ENCODE measurements around the gene OSMR. TPM values are rescaled to one million over a fixed set of nuclear protein-coding genes. Genes with fewer than 3 reads are reported as not detected.

OSMR gene
- total RNA-seq, 1 donor from 2014 or later = 5.0 TPM

GRCh38 chr5:38870595-38870994 lies 24.8 kb downstream of the OSMR start:
- Mint-ChIP-seq H3K27me3 (ENCODE audit: low read depth) (no peaks in the 10 kb centered on the region), H3K36me3 (no peaks in the 10 kb centered on the region), H3K9me3 (peaks cover 9% of the 10 kb centered on the region), H3K4me3 (no peak overlapping the region), H3K4me1 (peaks cover 10% of the 10 kb centered on the region), H3K27ac (no peak overlapping the region)
- no peak for TF ChIP-seq CTCF (IDR thresholded peaks at IDR 0.05; ENCODE audit: unreplicated experiment)
- no peak for DNase-seq (ENCODE audit: low spot score in 2 of 2, unreplicated experiment in 2 of 2)

GRCh38 chr5:38871058-38871605 lies 25.3 kb downstream of the OSMR start:
- no peak for TF ChIP-seq CTCF (IDR thresholded peaks at IDR 0.05; ENCODE audit: unreplicated experiment)

GRCh38 chr5:38871790-38872551 lies 26.2 kb downstream of the OSMR start:
- no peak for DNase-seq (ENCODE audit: low spot score in 2 of 2, unreplicated experiment in 2 of 2)
- peaks cover 9% of the 10 kb centered on the region for H3K9me3 Mint-ChIP-seq
- no peak for TF ChIP-seq CTCF (IDR thresholded peaks at IDR 0.05; ENCODE audit: unreplicated experiment)
- no peak overlapping the region for H3K27ac Mint-ChIP-seq
- H3K36me3 Mint-ChIP-seq = no peaks in the 10 kb centered on the region
- no peak overlapping the region for H3K4me3 Mint-ChIP-seq
- peaks cover 10% of the 10 kb centered on the region for H3K4me1 Mint-ChIP-seq
- H3K27me3 Mint-ChIP-seq (ENCODE audit: low read depth) = no peaks in the 10 kb centered on the region

More at GRCh38 chr5:38871058-38871605, 25.3 kb downstream of the OSMR start:
- H3K4me1 Mint-ChIP-seq = peaks cover 10% of the 10 kb centered on the region
- no peaks in the 10 kb centered on the region for H3K36me3 Mint-ChIP-seq
- H3K9me3 Mint-ChIP-seq = peaks cover 9% of the 10 kb centered on the region
- no peak for DNase-seq (ENCODE audit: low spot score in 2 of 2, unreplicated experiment in 2 of 2)
- peak overlapping the region; percentile 2 for H3K27ac Mint-ChIP-seq
- H3K27me3 Mint-ChIP-seq (ENCODE audit: low read depth) = no peaks in the 10 kb centered on the region
- H3K4me3 Mint-ChIP-seq = no peak overlapping the region

GRCh38 chr5:38872826-38873225 lies 27.0 kb downstream of the OSMR start:
- TF ChIP-seq CTCF (IDR thresholded peaks at IDR 0.05; ENCODE audit: unreplicated experiment) = no peak
- Mint-ChIP-seq H3K36me3 (no peaks in the 10 kb centered on the region), H3K4me1 (peaks cover 10% of the 10 kb centered on the region), H3K27ac (no peak overlapping the region), H3K27me3 (ENCODE audit: low read depth) (no peaks in the 10 kb centered on the region), H3K4me3 (no peak overlapping the region), H3K9me3 (peaks cover 6% of the 10 kb centered on the region)
- DNase-seq (ENCODE audit: low spot score in 2 of 2, unreplicated experiment in 2 of 2) = no peak

GRCh38 chr5:38874948-38875456 lies 29.2 kb downstream of the OSMR start:
- H3K27me3 Mint-ChIP-seq (ENCODE audit: low read depth) = no peaks in the 10 kb centered on the region
- H3K9me3 Mint-ChIP-seq = no peaks in the 10 kb centered on the region
- DNase-seq (ENCODE audit: low spot score in 2 of 2, unreplicated experiment in 2 of 2) = no peak
- H3K27ac Mint-ChIP-seq = no peak overlapping the region
- no peak for TF ChIP-seq CTCF (IDR thresholded peaks at IDR 0.05; ENCODE audit: unreplicated experiment)
- H3K4me1 Mint-ChIP-seq = peaks cover 10% of the 10 kb centered on the region
- H3K36me3 Mint-ChIP-seq = no peaks in the 10 kb centered on the region
- H3K4me3 Mint-ChIP-seq = no peak overlapping the region

Data from mesothelial cell of epicardium (in vitro differentiated cells).